ENCODE data around the gene ZNF784. TPM values are rescaled to one million over a fixed set of nuclear protein-coding genes. Genes with fewer than 3 reads are reported as not detected.

ZNF784 gene
- total and polyA plus RNA-seq, 2 donors (not counting 3 experiments of a cell fraction or from before 2014, with no cell fraction given): 4.9 TPM

- Histone ChIP-seq H4K20me1 (replicated peaks; ENCODE audit: control insufficient read depth, extremely low read depth, insufficient read depth, low read length) (no peaks in the 10 kb centered on the region), H3K4me3 (replicated peaks in 1 of 3; ENCODE audit: insufficient read depth in 1 of 3, low read depth in 1 of 3, low read length in 3 of 3) (no peak overlapping the region)
- CTCF ChIA-PET: no interaction called here
Observed at GRCh38 chr19:55597501-55597921, 26.9 kb downstream of the ZNF784 start.

More at GRCh38 chr19:55597501-55597921, 26.9 kb downstream of the ZNF784 start:
- dilution Hi-C loops (cut with MboI; ENCODE audit: extremely low pct_ligation_motif_present, low sequenced_read_pairs): no loop called here
- DNase-seq (ENCODE audit: low read depth, low spot score) (no peak), FAIRE-seq (no peak)
- POLR2A ChIA-PET: interaction anchor here (0.6 kb wide), 1 partner anchor 340 kb away, joined by 7 read pairs; no protein-coding TSS in a partner anchor
- TF ChIP-seq JUN (IDR thresholded peaks at IDR 0.05; ENCODE audit: borderline replicate concordance, insufficient read depth, insufficient read length, low read depth): no peak
- TF ChIP-seq POLR2A (IDR thresholded peaks at IDR 0.05; ENCODE audit: low read depth, low read length): no peak
- no peak for TF ChIP-seq MAX (IDR thresholded peaks at IDR 0.05; ENCODE audit: insufficient read depth, insufficient read length)
- TF ChIP-seq CTCF (IDR thresholded peaks at IDR 0.05; ENCODE audit: extremely low read depth in 1 of 2, insufficient read depth in 1 of 2, low read depth in 1 of 2, low read length in 2 of 2): no peak
- no peak for TF ChIP-seq EZH2 (IDR thresholded peaks at IDR 0.05; ENCODE audit: borderline replicate concordance, low read depth, low read length, severe bottlenecking)
- no peak for TF ChIP-seq GATA2 (IDR thresholded peaks at IDR 0.05; ENCODE audit: insufficient read depth, insufficient read length, low read depth, low read length)
- TF ChIP-seq FOS (IDR thresholded peaks at IDR 0.05; ENCODE audit: borderline replicate concordance, insufficient read depth, low read length): no peak
- TF ChIP-seq POLR2AphosphoS5 (IDR thresholded peaks at IDR 0.05; ENCODE audit: insufficient read depth, low read depth, low read length): no peak
- TF ChIP-seq MYC (IDR thresholded peaks at IDR 0.05; ENCODE audit: low read depth, low read length): no peak
- H3K4me2 ChIP-seq (ENCODE audit: insufficient read depth, low read length): no peak overlapping the region
- H3K27ac ChIP-seq (ENCODE audit: insufficient read depth, low read depth, low read length): no peak overlapping the region
- peaks cover 3 to 14% of the 10 kb centered on the region in 2 experiments for H3K36me3 ChIP-seq (ENCODE audit: control insufficient read depth in 2 of 2, extremely low read depth in 1 of 2, insufficient read depth in 2 of 2, low read length in 2 of 2)
- no TSS peak for BruUV-seq (replicated peaks)
- no peak overlapping the region for H2AFZ ChIP-seq (ENCODE audit: low read depth, low read length)
- no peaks in the 10 kb centered on the region for H3K9me1 ChIP-seq (replicated peaks; ENCODE audit: control insufficient read depth, extremely low read depth, insufficient read depth, low read length)
- H3K27me3 ChIP-seq (ENCODE audit: control insufficient read depth in 2 of 2, insufficient read depth in 2 of 2, low read length in 2 of 2): no peaks in the 10 kb centered on the region
- no peaks in the 10 kb centered on the region for H3K9me3 ChIP-seq (replicated peaks; ENCODE audit: control insufficient read depth, insufficient read depth, low read length)
- H3K79me2 ChIP-seq (ENCODE audit: control insufficient read depth, insufficient read depth, low read length): peaks cover 2% of the 10 kb centered on the region
- intact Hi-C loops (cut with micrococcal nuclease): no loop called here
- no peak overlapping the region for H3K9ac ChIP-seq (replicated peaks; ENCODE audit: extremely low read depth, insufficient read depth, low read length)
- peaks cover 8% of the 10 kb centered on the region for H3K4me1 ChIP-seq (ENCODE audit: control insufficient read depth, extremely low read depth, insufficient read depth, low read length)

All from endothelial cell of umbilical vein (primary cell).